ENCODE data around the gene CFAP90.

The CFAP90 gene

DNA sequence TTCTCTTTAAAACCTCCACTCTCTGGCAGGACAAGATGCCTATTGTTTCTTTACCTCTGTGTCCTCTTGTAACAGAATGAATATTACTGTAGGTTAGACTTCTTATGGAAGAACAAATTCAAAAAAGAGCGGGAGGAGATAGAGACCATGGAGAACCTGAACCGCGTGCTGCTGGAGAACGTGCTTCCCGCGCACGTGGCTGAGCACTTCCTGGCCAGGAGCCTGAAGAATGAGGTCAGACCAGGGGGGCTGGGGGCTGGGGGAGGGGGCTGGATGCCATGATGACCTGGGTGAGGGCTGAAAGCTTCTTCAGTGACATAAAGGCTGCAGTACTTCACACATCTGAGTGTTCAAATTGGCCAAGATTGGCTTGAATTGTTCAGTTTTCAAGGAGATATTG lies 61.4 kb downstream of the CFAP90 start:
- no peak for DNase-seq (ENCODE audit: low read depth)

DNA sequence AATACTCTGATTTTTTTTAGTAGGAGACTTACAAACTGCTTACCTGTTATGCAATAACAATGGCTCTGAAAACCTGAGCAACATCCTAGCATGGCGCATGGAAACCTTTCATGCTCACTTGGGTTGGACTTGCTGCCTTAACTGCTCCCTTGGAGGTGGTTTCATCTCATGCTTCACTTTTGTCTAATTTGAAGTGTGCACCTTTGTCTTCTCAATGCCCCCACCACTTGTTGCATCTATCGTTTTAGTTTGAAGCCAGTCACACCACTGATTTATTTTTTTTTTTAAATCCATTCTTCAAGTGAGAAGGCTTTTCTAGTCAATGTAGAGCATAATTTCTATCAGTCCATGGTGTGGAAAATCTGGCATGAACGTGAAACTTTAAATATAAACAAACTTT lies 63.2 kb downstream of the CFAP90 start:
- no peak overlapping the region for H3K4me3 ChIP-seq (ENCODE audit: low read depth, low read length)
- no peak for DNase-seq (ENCODE audit: low read depth)

More for the DNA sequence above, 61.4 kb downstream of the CFAP90 start:
- H3K4me3 ChIP-seq (ENCODE audit: low read depth, low read length): no peak overlapping the region

GRCh38 chr5:7784683-7785380 lies 66.1 kb downstream of the CFAP90 start:
- no peak overlapping the region for H3K4me3 ChIP-seq (ENCODE audit: low read depth, low read length)

GRCh38 chr5:7781899-7782298 lies 69.0 kb downstream of the CFAP90 start:
- H3K4me3 ChIP-seq (ENCODE audit: low read depth, low read length): no peak overlapping the region
- DNase-seq (ENCODE audit: low read depth): no peak

More at GRCh38 chr5:7784683-7785380, 66.1 kb downstream of the CFAP90 start:
- DNase-seq (ENCODE audit: low read depth): no peak
